Non-pigmented ciliary epithelial cell (primary cell): ENCODE results near the gene SAMD4A.

ENCODE experiments used
- DNase-seq: peaks from one replicate; pipeline ENCODE4 v3.0.0-alpha.2; 2010; ENCODE audit warnings: low read depth

Gene SAMD4A

GRCh38 chr14:54834081-54834480 lies 267.2 kb downstream of the SAMD4A start:
- no peak for DNase-seq

- DNase-seq: no peak
Measured at GRCh38 chr14:54834727-54835126, 267.8 kb downstream of the SAMD4A start.

GRCh38 chr14:54836231-54836630 lies 269.3 kb downstream of the SAMD4A start:
- no peak for DNase-seq

GRCh38 chr14:54837508-54838149 lies 270.7 kb downstream of the SAMD4A start:
- no peak for DNase-seq

- no peak for DNase-seq
Measured at GRCh38 chr14:54838931-54839512, 272.1 kb downstream of the SAMD4A start.

- DNase-seq: no peak
Measured at GRCh38 chr14:54839701-54840119, 272.8 kb downstream of the SAMD4A start.

- no peak for DNase-seq
Measured at GRCh38 chr14:54840336-54840735, 273.4 kb downstream of the SAMD4A start.

- no peak for DNase-seq
Measured at GRCh38 chr14:54840798-54841197, 273.9 kb downstream of the SAMD4A start.
